ENCODE data around the gene C1RL. TPM values are rescaled to one million over a fixed set of nuclear protein-coding genes. Genes with fewer than 3 reads are reported as not detected.

Gene C1RL
- total RNA-seq, 2 donors from 2014 or later: 32.5 to 46.4 TPM

DNA sequence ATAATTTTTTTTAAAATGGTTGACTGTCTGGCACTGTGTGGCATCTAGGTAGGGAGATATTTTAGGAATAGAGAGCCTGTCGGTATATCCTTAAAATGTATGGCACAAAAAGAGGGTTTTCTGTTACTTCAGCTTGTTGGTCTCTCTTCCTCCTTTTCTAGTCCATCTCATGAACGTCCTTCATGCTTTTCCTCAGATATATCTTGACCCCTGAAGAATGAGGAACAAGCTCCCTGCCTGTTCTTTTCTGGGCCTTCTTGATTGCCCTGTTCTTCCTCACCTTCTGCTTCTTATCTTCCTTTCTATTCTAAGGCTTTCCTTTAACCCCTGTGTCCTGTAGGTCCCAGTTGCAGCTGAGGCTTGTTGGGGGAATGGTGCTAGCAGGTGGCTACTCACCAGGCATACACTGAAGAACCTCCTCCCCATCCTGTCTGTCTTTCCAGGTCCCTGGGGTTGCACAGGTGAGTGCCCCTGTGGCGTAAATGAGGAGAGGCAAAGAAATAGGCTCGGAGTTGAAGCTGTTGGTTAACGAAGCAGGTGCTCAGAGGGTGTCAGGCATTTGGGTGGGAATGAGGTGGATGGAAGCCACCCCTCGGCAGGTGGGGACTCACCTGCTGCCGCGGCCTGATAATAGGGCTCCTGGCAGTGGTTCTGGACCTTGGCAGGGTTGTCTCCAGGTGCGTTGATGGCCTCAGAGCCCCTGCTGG lies 9.6 kb downstream of the C1RL start:
- Histone ChIP-seq H3K27me3 (ENCODE audit: control insufficient read depth, insufficient read depth, low read length, poor library complexity, severe bottlenecking) (no peaks in the 10 kb centered on the region), H3K36me3 (ENCODE audit: control insufficient read depth, insufficient read depth, low read length) (no peaks in the 10 kb centered on the region), H3K27ac (ENCODE audit: low read depth, low read length) (no peak overlapping the region), H3K4me1 (ENCODE audit: control insufficient read depth, insufficient read depth, low read length) (no peaks in the 10 kb centered on the region), H3K4me3 (ENCODE audit: low read length) (no peak overlapping the region), H3K9me3 (ENCODE audit: control insufficient read depth, low read length) (no peaks in the 10 kb centered on the region), H3K9ac (ENCODE audit: extremely low read depth, low read length, poor library complexity, severe bottlenecking) (no peak overlapping the region)
- peaks cover 33% of the 10 kb centered on the region for H3K36me3 Mint-ChIP-seq (ENCODE audit: low read depth)
- H3K4me1 Mint-ChIP-seq: peaks cover 2% of the 10 kb centered on the region
- H3K9me3 Mint-ChIP-seq: no peaks in the 10 kb centered on the region
- H3K27me3 Mint-ChIP-seq (ENCODE audit: insufficient read depth): peaks cover 1% of the 10 kb centered on the region
- H3K27ac Mint-ChIP-seq: no peak overlapping the region
- DNase-seq: no peak
- H3K4me3 Mint-ChIP-seq: no peak overlapping the region
- 91 to 94% methylated on average over 7 to 9 of the region's 9 CpGs for WGBS, 2 experiments (ENCODE audit: insufficient coverage in 1 of 2, insufficient read length in 1 of 2)
- TF ChIP-seq, protein P1, sequence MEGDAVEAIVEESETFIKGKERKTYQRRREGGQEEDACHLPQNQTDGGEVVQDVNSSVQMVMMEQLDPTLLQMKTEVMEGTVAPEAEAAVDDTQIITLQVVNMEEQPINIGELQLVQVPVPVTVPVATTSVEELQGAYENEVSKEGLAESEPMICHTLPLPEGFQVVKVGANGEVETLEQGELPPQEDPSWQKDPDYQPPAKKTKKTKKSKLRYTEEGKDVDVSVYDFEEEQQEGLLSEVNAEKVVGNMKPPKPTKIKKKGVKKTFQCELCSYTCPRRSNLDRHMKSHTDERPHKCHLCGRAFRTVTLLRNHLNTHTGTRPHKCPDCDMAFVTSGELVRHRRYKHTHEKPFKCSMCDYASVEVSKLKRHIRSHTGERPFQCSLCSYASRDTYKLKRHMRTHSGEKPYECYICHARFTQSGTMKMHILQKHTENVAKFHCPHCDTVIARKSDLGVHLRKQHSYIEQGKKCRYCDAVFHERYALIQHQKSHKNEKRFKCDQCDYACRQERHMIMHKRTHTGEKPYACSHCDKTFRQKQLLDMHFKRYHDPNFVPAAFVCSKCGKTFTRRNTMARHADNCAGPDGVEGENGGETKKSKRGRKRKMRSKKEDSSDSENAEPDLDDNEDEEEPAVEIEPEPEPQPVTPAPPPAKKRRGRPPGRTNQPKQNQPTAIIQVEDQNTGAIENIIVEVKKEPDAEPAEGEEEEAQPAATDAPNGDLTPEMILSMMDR (conservative IDR thresholded peaks at IDR 0.05): no peak

DNA sequence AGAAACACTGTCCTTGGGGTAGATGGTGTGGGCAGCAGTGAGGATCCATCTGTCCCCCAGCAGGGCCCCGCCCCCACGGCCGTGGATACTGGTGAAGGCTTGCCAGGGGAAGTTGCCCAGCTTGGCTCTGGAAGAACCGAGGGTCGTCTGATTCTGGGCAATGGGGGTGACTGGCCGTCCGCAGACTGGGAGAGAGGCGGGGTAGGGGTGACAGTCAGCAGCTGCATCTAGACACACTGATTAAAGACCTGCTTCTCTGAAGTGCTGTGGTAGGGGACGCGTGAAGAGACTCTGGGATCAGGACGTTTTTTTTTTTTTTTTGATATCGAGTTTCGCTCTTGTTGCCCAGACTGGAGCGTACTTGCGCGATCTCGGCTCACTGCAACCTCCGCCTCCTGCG lies 12.0 kb downstream of the C1RL start:
- no peak for DNase-seq
- H3K36me3 ChIP-seq (ENCODE audit: control insufficient read depth, insufficient read depth, low read length): no peaks in the 10 kb centered on the region
- H3K27ac Mint-ChIP-seq: peak overlapping the region; percentile 37
- H3K9me3 ChIP-seq (ENCODE audit: control insufficient read depth, low read length): no peaks in the 10 kb centered on the region
- no peak overlapping the region for H3K4me3 Mint-ChIP-seq
- H3K9me3 Mint-ChIP-seq: no peaks in the 10 kb centered on the region
- H3K4me1 ChIP-seq (ENCODE audit: control insufficient read depth, insufficient read depth, low read length): no peaks in the 10 kb centered on the region
- H3K27me3 ChIP-seq (ENCODE audit: control insufficient read depth, insufficient read depth, low read length, poor library complexity, severe bottlenecking): no peaks in the 10 kb centered on the region
- TF ChIP-seq, protein P1 (conservative IDR thresholded peaks at IDR 0.05): no peak
- H3K27ac ChIP-seq (ENCODE audit: low read depth, low read length): no peak overlapping the region
- H3K9ac ChIP-seq (ENCODE audit: extremely low read depth, low read length, poor library complexity, severe bottlenecking): no peak overlapping the region
- peaks cover 7% of the 10 kb centered on the region for H3K4me1 Mint-ChIP-seq
- H3K27me3 Mint-ChIP-seq (ENCODE audit: insufficient read depth): peaks cover 1% of the 10 kb centered on the region
- 93% methylated on average over 19 of the region's 19 CpGs for WGBS, 2 experiments (ENCODE audit: insufficient coverage in 1 of 2, insufficient read length in 1 of 2)
- no peak overlapping the region for H3K4me3 ChIP-seq (ENCODE audit: low read length)
- H3K36me3 Mint-ChIP-seq (ENCODE audit: low read depth): peaks cover 25% of the 10 kb centered on the region

GRCh38 chr12:7096006-7096932 lies 12.7 kb downstream of the C1RL start:
- Mint-ChIP-seq H3K27me3 (ENCODE audit: insufficient read depth) (peaks cover 1% of the 10 kb centered on the region), H3K4me3 (no peak overlapping the region), H3K9me3 (no peaks in the 10 kb centered on the region), H3K27ac (no peak overlapping the region), H3K4me1 (peaks cover 9% of the 10 kb centered on the region), H3K36me3 (ENCODE audit: low read depth) (peaks cover 22% of the 10 kb centered on the region)
- 92 to 93% methylated on average over 19 to 24 of the region's 26 CpGs for WGBS, 2 experiments (ENCODE audit: insufficient coverage in 1 of 2, insufficient read length in 1 of 2)
- Histone ChIP-seq H3K9me3 (ENCODE audit: control insufficient read depth, low read length) (no peaks in the 10 kb centered on the region), H3K27me3 (ENCODE audit: control insufficient read depth, insufficient read depth, low read length, poor library complexity, severe bottlenecking) (no peaks in the 10 kb centered on the region), H3K9ac (ENCODE audit: extremely low read depth, low read length, poor library complexity, severe bottlenecking) (no peak overlapping the region), H3K27ac (ENCODE audit: low read depth, low read length) (no peak overlapping the region), H3K36me3 (ENCODE audit: control insufficient read depth, insufficient read depth, low read length) (no peaks in the 10 kb centered on the region), H3K4me3 (ENCODE audit: low read length) (no peak overlapping the region), H3K4me1 (ENCODE audit: control insufficient read depth, insufficient read depth, low read length) (no peaks in the 10 kb centered on the region)
- TF ChIP-seq, protein P1 (conservative IDR thresholded peaks at IDR 0.05): no peak
- no peak for DNase-seq
